HFF-Myc (cell line): ENCODE measurements around the gene SRPK3.

Source experiments
- DNase-seq: peaks from one replicate; pipeline ENCODE4 v3.0.0-alpha.2; 2011; ENCODE audit warnings: low read depth; ENCODE audit errors: extremely low read depth
- H3K4me3 ChIP-seq: replicated peaks from 2 replicates; pipeline ENCODE4 v1.5.1; 2011; ENCODE audit warnings: low read depth, mild to moderate bottlenecking, control low read depth, low read length
- TF ChIP-seq, protein P1 (sequence below): IDR thresholded peaks from 2 replicates; pipeline ENCODE4 v1.5.1; 2012; ENCODE audit warnings: mild to moderate bottlenecking, low read depth, low read length, control low read depth; ENCODE audit errors: missing control alignments

Gene SRPK3

DNA sequence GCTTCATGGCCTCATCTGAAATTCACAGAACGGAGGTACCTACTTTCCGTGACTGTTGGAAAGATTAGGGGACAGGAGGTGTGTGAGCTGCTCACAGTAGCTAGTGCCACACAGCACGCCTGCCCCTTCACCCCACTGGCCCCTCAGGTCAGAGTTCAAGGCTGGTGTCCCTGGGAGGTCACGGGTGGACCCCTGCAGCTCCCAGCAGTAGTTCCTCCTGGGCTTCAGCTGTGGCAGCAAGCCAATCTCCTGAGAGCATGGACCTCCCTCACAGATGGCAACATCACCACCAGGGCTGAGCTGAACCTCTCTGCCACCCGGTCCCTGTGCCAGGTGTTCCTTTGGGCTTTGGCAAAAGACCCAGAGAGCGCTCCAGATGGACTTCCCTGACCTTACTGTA lies 11.5 kb downstream of the SRPK3 start:
- H3K4me3 ChIP-seq = no peak overlapping the region; the same call in 1 of the 2 replicates
- TF ChIP-seq, protein P1, sequence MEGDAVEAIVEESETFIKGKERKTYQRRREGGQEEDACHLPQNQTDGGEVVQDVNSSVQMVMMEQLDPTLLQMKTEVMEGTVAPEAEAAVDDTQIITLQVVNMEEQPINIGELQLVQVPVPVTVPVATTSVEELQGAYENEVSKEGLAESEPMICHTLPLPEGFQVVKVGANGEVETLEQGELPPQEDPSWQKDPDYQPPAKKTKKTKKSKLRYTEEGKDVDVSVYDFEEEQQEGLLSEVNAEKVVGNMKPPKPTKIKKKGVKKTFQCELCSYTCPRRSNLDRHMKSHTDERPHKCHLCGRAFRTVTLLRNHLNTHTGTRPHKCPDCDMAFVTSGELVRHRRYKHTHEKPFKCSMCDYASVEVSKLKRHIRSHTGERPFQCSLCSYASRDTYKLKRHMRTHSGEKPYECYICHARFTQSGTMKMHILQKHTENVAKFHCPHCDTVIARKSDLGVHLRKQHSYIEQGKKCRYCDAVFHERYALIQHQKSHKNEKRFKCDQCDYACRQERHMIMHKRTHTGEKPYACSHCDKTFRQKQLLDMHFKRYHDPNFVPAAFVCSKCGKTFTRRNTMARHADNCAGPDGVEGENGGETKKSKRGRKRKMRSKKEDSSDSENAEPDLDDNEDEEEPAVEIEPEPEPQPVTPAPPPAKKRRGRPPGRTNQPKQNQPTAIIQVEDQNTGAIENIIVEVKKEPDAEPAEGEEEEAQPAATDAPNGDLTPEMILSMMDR = no peak
- no peak for DNase-seq

DNA sequence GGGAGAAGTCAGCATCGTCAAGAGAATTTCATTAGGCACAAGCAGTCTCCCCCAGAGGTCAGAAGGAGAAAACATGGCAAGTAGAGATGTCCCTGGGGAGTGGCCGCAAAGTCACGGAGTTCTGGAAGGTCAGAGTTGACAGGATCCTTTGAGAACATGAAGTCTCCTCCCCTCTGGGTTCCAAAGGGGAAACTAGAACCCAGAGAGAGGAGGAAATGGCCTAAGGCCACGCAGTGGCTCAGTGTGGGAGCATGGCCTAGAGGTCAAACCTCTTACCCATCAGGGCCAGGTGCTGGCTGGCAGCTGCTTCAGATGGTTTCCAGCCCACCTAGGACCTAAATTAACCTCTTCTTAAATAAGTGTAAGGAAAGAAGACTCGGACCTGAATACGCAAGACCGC lies 12.4 kb downstream of the SRPK3 start:
- peak overlapping the region; percentile 68 for H3K4me3 ChIP-seq
- TF ChIP-seq, protein P1 = no peak
- no peak for DNase-seq

DNA sequence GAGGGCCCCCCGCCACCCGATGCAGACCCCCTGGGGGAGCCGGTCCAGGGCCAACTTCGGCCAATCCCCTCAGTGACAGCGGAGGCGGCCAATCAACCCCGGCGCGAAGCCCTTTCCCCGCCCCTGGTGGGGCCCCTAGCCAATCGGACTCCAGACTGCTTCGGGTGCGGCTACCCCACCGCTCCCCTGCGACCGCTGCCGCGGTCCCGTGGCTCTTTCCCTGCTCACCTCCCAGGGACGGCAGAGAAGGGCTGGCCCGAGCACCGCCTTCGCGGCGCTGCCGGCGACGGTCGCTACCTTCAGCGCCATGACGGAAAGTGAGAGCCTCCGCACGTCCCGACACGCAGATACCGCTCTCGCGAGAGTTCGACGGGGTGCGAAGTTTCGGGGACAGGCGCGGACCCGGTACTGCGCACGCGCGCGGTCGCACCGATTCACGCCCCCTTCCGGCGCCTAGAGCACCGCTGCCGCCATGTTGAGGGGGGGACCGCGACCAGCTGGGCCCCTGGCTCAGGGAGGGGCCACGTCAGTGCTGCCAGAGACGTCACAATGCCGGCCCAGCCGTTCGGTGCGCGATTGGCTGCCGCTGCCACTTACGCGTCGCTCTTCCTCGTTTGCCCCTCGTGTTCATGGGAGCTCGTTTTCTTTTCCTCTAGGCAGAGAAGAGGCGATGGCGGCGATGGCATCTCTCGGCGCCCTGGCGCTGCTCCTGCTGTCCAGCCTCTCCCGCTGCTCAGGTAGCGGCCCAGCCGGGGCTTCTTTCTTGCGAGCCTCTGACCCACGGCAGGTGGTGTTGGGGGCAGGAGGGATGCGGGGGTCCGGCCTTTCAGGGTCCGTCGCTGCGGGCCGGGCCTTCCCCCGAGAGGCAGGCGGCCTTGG lies 13.4 kb downstream of the SRPK3 start, which contains the start of the genes IDH3G and SSR4:
Gene IDH3G, minus strand, starts transcription at position 358 of the 879 bp plus-strand sequence. Its CDS starts 49 bp downstream, at position 309.
Gene SSR4, plus strand, starts transcription at position 651 of the 879 bp plus-strand sequence. Its CDS starts 20 bp downstream, at position 671.
- TF ChIP-seq, protein P1 = no peak
- DNase-seq = peak; percentile 58
- H3K4me3 ChIP-seq = peak within 1 kb of the TSS; percentile 68

DNA sequence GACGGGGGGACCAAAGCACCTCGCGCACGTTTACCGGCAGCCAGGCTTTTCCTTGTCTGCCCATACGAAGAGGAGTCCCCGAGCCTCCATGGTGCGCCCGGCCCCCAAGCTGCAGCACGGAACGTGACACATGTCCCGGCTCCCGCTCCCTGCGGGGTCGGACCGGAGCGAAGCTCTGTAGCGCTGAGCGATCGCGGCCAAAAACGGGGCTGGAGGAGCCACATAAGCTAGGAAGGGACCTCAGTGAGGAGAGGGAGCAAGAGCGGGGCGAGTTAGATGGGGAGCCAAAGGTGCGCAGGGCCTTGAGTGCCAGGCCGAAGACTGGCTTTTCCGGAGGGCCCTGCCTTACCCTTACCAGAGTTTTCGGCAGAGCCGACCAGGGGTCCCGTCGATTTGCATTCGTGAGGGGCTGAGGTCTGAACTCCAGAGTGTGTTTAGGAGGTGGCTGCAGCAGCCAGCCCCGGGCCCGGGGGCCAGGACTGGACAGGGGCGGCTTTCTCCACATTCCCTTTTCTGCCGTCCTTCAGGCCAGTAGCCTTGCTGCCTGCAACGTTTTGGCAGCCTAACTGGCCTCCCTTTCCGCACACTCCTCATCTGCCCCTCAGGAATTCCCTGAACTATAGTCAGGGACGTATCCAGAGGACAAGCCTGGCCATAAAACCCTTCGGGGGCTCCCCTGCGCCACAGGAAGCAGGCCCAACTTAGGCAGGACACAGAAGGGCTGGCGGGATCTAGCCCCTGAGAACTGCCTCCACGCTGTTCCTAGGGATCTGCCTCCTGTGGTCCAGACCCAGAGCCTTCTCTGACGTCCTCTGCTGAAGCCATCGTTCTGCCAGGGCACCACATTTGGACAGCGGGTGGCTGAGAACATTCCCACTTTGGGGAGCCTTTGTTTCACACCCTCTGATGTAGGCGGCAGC lies 14.3 kb downstream of the SRPK3 start:
- TF ChIP-seq, protein P1 = no peak
- DNase-seq = no peak
- peak overlapping the region; percentile 68 for H3K4me3 ChIP-seq

DNA sequence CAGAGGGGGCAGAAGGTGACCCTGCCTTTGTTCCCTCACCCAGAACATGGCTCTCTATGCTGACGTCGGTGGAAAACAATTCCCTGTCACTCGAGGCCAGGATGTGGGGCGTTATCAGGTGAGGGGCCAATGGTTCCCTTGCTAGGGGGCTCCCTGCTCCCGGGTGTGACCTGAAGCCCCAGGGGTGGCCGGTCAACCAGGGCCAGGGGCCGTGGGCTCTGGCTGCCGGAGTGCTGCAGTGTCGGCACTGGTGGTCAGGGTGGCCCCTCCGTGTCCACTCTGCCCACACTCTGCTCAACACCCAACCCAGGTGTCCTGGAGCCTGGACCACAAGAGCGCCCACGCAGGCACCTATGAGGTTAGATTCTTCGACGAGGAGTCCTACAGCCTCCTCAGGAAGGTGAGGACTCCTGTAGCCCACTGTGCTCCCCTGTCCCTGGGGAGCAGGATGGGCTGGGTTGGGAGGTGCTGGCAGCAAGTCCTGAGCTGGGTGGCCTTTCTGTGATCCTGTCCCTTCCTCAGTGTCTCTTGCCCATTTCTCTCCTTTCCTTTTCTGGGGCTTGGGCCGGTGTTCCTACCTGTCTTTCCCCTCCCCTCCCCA lies 16.7 kb downstream of the SRPK3 start:
- no peak overlapping the region for H3K4me3 ChIP-seq
- TF ChIP-seq, protein P1 = no peak
- DNase-seq = no peak

DNA sequence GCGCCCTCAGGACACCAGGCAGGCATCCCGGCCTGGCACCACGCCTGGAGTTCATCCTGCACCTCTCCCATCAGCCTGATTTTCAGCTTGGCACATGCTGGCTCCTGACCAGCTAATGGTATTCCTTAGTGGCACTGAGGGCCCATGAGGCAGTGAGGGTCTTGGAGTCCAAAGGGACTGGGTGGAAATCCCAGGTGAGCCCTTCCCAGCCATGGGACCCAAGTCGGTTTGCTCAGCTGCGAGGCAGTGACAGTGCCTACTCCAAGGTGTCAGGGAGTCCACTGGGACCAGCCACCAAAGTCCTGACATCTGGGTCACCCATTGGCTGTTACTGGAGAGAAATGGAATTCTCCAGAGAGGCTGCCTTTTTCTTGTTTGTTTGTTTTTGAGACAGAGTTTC lies 18.5 kb downstream of the SRPK3 start:
- TF ChIP-seq, protein P1 = no peak
- DNase-seq = no peak

More for the DNA sequence above, 18.5 kb downstream of the SRPK3 start:
- no peak overlapping the region for H3K4me3 ChIP-seq
